ENCODE data around the gene ZNF625.

The ZNF625 gene

DNA sequence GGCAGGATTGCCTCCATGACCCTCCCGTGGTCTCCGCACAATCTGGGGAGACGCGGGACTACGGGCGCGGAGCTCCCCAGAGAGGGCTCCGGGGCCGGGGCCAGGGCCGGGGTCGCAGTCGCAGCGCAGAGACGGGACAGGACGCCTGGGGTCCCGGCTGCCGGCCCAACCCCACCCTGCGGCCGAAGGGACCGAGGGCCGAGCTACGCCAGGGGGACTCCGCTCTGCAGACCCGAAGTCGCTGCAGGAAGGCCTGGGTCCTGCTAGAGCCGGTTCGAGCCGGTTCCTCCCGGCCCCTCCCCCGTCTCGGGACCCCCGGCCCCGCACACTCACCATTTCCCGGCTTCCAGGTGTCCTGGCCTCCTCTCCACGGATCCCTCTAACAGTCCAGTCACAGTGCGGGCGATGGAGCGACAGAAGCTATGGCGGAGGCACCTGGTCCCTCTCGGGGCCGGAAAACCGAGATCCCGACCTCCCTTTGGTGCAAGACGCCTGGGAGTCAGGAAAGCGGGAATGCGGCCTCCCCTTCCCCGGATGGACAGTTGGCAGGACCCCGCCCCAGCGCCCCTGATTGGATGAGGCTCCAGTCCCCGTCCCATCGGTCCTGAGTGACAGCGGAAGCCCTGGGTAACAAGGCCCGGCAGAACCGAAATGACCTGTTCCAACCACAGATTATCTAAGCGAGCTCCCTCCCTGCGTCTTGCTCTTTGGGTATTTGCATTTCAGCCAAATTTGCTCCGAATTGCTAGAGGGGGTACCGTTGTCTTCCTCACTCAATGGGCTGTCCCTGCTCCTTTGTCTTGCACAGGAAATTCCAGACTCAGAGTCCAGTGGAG, at the start of gene ZNF625:
Gene ZNF625 (minus strand): TSS at position 512 of the 836 bp plus-strand sequence. CDS start 176 bp downstream, at position 336.
- peak; percentile 92 to 94 for DNase-seq

DNA sequence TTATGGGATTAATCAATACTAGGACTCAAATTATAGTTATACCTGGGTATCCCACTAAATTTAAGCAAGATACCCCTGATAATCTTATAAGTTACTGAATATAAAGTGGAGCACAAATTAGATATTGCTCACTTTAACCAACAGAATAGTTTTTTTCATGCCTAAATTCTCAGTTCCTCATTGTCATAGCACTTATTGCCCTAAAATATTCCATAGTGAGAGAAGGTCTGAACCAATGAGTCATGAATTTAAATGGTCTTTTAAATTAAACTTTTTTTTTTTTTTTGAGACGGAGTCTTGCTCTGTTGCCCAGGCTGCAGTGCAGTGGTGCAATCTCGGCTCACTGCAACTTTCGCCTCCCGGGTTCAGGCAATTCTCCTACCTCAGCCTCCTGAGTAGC, 48.8 kb upstream of the ZNF625 start:
- DNase-seq: no peak

DNA sequence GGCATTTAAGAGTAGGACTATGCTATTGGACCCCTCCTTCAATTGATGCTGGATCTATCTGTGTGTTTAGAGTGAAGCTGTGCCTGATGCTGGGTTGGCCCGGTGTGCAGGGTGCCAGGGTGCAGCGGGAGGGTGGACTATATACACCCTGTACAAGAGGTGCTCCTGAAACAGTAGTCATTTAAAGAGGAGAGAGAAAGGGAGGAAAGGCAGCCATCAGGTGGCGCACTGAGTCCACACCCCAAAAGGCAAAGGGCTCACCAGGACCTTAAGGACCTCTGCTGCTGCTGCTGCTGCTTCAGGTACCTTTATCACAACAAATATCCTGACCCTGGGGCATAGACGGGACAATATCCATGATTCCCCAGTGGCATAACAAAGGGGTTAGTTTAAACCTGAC, 45.7 kb upstream of the ZNF625 start:
- DNase-seq: no peak

DNA sequence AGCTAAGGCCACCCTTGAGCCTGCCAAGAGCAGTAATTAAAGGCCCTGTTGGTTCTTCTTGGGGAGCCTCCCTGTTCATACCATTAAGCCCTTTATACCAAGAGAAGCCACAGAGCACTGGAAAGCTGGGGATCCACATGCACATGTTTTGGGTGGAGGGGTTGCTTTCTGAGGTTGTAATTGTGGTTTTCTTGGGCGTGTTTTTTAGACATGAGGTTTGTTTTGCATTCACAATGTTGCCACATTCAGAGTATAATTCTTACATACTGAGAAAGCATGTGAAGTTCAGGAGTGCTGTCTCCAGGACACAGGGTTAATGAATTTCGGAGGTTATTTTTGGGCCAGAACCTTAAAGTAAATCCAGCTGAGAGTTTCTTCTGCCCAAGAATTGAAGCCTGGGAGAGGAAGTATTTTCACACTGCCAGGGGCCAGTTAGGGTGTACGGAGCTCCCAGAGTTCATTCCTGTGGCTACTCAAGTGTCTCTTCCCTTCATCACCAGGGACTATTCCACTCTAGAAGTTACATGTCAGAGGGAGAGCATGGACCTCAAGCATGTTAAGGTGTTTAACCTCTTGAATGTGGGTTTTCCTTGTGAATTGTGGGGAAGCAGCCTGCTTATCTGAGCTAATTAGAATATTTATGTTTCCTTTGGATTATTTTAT, 43.4 kb upstream of the ZNF625 start:
- DNase-seq: no peak

DNA sequence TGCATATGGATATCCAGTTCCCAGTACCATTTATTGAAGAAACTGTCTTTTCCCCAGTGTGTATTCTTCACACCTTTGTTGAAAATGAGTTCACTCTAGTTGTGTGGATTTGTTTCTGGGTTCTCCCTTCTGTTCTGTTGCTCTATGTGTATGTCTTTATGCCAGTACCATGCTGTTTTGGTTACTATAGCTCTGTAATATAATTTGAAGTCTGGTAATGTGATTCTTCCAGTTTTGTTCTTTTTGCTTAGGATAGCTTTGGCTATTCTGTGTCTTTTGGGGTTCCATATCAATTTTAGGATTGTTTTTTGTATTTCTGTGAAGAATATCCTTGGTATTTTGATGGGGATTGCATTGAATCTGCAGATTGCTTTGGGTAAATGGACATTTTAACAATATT, 41.6 kb upstream of the ZNF625 start:
- no peak for DNase-seq

DNA sequence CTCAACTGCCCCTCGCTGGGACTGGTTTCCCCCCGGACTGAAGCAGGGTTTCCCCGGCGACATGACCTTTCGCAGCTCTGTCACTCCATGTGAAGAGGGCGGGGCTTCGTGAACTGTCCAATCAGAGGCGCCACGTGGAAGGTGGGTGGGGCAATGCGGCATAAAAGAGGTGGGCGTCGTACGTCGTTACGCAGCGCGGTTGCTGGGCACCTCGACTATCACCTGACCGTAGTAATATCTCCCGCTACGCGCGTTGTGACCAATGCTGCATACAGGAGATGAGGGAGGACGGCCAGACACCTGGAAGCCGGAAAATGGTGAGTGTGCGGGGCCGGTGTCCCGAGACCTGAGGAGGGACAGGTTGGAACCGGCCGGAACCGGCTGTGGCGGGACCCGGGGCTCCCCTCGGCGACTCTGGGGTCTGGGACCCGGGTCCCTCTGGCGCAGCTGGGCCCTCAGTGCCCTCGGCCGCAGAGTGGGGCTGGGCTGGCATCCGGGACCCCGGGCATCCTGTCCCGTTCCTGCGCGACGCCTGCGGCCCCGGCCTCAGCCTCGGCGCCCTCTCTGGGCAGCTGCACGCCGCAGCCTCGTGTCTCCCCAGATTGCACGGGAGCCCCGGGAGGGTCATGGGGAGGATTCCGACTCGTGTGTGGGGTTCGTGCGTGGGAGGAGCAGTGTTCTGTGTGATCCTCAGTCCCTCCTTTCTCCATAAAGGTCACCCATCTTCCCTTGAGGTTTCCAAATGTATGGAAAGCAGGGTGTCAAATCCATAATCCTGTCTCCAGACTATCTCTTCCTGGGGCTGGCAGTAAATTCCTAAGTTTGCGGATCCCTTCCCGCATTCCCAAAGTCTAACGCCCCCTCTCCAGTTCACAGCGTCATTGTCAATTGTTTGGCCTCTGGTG, 38.5 kb upstream of the ZNF625 start:
- DNase-seq: no peak

DNA sequence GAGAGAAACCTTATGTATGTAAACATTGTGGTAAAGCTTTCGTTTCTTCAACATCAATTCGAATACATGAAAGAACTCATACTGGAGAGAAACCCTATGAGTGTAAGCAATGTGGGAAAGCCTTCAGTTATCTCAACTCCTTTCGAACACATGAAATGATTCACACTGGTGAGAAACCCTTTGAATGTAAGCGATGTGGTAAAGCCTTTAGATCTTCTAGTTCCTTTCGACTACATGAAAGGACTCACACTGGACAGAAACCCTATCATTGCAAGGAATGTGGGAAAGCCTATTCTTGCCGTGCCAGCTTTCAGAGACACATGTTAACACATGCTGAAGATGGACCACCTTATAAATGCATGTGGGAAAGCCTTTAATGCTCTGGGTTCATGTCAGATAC, 31.1 kb upstream of the ZNF625 start:
- DNase-seq: no peak

DNA sequence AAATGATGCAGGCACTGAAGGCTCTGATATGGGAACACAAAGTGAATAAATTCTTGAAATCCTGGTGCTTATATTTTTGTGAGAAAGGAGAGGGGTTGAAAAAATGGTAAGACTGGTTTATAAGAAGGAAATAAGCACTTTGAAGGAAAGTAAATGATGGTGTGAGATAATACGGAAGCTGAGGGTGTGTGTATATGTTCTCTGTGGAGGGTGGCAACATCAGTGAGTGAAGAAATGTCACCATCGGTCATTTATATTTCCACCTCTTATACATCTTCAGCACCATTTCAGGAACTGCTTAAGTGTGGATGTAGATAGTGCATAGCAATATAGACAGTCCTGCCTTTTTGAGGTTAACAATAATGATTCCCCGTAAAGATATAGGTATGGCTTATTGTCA, 23.8 kb upstream of the ZNF625 start:
- DNase-seq: no peak

DNA sequence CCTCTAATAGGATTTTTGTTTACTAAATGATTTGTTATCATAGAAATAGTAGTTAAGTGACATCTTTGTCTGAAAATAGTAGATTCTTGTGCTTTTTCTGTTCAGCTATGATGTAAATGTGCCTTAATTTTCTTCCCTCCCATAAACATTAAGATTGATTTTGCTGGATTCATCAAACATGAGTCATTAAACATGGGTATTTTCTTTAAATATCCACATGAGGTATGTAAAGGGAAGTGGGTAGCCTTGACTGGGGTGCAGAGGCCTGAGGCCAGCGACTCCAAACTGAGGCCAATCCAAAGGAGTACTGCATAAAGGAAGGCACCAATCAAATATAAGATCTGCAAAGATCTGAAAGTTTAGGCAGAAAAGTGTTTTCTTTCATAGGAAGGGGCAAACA, 10.1 kb upstream of the ZNF625 start:
- DNase-seq: no peak

DNA sequence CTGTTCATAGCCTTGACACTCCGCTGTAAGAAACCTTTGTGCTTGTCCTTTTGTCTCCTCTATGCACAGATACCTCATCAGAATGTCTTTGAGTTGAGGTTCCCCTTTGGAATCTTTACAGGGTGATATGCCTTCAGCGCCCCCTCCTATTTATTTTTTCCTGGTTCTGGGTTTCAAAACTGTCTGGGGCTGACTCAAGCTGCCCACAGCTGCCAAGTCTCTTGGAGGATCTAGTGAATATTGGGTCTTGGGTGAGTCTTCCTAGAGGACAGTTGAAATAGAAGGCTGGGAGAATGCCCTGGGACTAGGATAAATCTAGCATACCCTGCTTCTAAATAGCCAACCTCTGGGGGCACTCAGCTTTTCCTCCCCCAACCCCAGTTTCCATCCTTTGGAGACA, 7.3 kb upstream of the ZNF625 start:
- DNase-seq: no peak

DNA sequence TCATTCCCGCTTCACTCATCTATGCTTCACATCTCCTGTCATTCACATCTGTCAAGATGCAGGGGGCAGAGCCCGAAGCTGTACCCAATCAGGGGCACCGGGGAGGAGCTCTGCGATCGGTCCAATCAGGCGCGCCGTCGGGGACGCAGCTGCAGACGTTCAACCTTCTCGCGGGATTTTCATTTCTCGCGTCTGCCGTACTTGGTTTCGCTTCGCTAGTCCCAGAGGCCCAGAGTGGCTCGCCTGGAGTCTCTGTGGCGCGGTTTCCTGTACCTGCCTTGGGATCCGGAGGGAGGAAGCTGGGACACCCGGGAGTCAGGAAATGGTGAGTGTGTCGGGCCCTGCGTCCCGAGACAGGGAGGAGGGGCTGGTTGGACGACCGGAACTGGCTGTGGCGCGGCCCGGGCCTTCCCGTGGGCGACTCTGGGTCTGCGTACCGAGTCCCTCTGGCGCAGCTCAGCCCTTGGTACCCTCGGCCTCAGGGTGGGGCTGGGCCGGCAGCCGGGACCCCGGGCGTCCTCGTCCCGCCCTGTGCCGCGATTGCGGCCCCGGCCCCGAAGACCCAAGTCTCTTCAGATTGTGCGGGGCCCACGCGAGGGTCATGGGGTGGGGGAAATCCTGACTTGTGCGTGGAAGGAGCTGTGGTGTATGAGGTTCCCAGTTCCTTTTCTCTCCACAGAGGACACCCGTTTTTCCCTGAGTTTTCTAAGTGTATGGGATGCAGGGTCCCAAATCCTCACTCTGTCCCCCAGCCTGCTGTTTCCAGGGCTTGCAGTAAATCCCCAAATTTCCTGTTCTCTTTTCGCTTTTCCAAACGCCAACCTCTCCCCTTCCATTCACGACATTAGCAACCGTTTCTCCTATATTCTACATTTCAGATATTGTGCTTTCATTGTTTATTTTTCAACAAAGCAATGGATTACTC, 6.6 kb upstream of the ZNF625 start, which contains the start of gene ZNF136:
Gene ZNF136 (plus strand): TSS at position 215 of the 925 bp plus-strand sequence. CDS start 108 bp downstream, at position 323.
- peak; percentile 93 to 98 for DNase-seq

DNA sequence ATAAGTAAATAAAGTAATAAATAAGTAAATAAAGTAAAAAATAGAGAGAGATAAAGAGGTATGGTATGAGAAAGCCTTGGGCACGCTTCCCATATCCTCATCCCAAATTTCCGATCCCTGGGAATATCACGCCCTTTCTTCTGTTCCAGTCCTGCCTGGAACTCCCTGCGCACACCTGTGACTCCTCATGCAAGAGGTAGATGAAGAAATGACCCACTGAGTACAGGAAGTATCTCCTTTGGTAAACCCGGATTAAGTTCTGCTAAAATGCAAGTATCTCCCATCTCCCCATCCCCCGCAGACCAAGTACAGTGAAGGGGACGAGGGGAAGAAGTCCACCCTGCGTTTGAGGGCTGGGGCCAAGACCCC, 6.0 kb upstream of the ZNF625 start:
- no peak for DNase-seq

DNA sequence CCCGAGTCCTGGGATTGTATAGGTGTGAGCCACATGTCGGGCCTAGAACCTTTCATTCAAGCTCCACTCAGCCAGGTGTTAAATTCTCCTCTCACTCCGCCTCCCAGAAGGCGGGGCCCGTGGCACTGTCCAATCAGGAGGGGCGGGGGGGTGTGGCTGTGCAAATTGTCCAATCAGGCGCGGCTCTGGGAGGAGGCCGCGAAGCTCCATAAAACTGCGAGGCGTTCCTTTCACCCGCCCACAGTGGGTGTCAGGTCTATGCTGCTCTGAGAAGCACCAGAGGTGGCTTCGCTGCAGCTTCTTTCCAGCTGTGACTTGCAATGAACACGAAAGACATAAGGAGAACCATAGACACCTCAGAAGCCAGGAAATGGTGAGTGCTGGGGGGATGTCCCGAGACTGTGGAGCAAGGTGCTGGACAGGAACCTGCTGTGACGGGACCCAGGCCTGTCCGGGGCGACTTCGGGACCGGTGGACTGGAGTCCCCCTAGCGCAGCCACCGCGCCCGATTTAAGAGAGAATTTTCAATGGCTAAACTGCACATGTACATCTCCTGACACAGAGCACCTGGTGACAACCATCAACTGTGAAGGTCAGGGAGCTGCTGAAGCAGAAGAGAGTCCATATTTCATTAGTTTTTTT, 3.4 kb upstream of the ZNF625 start:
- no peak for DNase-seq

DNA sequence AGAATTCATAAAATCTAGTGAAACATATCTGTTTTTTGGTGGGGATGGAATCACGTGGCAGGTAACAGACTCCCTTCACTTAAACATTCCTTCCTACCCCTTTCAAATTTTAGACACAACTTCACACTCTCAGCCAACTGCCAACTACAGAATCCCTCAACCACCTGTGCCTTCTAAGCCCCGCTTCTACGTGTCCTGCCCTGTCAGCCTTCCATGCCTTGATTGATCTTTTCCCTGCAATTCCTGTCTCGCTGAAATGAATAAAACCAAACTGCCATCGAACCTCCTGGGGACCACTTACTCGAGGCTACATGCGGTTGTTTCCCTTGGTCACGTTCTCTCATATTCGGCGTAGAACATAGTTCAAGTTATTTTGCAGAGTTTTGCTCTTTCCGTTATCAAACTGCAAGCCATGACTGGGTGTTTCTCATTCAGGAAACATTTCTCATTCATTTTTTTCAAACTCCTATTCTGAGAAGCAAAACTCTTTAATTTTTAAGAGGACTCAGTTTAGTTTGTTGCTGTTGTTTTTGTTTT, 1.1 kb downstream of the ZNF625 start:
- no peak for DNase-seq

DNA sequence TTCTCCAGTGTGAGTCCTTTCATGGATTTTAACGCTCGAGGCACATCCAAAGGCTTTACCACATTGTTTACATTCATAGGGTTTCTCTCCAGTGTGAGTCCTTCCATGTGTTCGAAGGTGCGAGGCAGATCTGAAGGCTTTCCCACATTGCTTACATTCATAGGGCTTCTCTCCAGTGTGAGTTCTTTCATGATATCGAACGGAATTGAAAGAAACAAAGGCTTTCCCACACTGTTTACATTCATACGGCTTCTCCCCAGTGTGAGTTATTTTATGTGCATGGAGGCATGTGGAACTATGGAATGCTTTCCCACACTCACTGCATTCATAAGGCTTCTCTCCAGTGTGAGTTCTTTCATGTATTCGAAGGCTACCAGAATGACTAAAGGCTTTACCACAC, 11.2 kb downstream of the ZNF625 start:
- DNase-seq: no peak

DNA sequence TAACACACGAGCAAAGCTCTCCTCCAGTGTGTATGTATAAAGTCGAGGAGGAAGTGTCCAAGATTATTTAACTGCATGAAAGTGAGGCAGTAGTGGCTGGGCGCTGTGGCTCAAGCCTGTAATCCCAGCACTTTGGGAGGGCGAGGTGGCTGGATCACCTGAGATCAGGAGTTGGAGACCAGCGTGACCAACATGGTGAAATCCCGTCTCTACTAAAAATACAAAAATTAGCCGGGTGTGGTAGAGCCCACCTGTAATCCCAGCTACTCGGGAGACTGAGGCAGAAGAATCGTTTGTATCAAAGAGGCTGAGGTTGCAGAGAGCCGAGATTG, 15.2 kb downstream of the ZNF625 start:
- DNase-seq: no peak

DNA sequence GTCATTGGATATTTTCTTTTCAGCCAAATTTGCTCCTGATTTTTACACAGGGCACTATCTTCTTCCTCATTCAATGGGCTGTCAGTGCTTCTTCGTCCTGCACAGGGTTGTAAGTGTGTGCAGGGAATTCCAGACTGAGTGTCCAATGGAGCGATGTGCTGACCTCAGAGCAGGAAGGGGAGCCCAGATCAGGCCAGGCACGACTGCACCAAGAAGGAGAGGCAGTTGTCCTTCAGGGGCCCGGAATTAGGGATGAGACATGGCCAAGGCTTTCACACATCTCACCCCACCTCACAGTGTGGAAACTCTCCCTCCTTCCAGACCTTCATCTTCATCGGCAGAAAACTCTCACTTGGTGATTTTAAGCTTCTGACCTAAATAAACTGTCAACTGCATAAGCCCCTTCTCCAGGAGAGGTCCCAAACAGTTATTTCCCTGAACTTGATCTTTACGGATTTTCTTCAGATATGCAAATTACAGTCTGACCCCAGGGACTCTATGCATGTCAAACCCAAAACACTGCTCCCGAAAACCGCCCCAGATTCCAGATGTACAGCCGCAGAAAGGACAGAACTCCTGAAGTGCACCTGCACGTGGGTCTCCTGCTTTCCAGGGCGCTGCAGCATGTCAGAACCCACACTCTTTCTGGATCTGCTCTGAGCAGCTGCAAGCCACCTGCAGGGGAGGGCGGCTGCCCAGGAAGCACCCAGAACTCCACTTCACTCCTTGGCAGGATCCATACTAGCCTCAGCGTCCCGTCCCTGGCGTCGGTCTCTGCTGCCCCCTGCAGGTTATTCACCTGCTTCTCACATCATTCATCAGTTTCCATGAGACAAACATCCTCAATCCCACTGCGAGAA, 15.8 kb downstream of the ZNF625 start:
- DNase-seq: peak; percentile 86 to 88

DNA sequence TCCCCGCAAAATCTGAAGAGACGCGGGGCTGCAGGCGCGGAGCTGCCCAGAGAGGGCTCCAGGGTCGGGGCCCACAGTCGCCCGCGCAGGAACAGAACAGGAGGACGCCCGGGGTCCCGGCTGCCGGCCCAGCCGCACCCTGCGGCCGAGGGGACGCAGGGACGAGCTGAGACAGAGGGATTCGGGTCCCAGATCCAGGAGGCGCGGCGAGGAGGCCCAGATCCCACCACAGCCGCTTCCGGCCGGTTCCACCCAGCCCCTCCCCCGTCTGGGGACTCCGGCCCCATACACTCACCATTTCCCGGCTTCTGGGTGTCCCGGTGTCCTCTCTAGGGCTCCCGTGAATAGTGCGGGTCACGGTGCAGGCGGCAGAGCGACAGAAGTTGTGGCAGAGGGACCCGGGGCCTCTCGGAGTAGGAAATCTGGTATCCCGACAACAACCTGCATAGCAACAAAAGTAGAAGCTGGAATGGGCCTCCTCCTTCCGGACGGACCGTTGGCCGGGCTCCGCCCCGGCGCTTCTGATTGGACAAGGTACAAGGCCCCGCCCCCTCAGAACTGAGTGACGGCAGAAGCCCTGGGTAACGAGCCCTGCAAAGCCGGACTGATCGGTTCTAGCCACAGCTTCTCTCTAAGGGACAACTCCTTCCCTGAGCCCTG, 16.5 kb downstream of the ZNF625 start, which contains the start of gene ZNF20:
Gene ZNF20 (minus strand): TSS at position 466 of the 660 bp plus-strand sequence. CDS start 168 bp downstream, at position 298.
- peak; percentile 94 for DNase-seq

DNA sequence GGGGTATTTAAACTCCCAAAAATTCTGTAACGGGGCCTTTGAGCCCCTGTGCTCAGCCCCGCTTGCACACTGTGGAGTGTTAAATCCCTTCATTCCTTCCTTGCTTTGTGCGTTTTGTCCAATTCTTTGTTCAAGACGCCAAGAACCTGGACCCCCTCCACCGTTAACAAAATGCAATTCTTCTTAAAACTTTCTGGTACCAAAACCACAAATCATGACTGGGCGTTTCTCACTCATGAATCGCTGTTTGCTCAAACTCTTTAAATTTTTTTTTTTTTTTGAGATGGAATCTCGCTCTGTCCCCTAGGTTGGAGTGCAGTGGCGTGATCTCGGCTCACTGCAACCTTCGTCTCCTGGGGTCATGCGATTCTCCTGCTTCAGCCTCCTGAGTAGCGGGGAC, 17.3 kb downstream of the ZNF625 start:
- no peak for DNase-seq
